GM12892 (cell line): Measurements from ENCODE around the gene STMN3.

Experiments
- POLR2A ChIP-seq: IDR thresholded peaks from 2 replicates; pipeline ENCODE4 v1.6.1; 2011; ENCODE audit warnings: low read depth, low read length, control low read depth
- TAF1 ChIP-seq: IDR thresholded peaks from 2 replicates; pipeline ENCODE4 v1.6.1; 2011; ENCODE audit warnings: low read depth, mild to moderate bottlenecking, control low read depth, low read length, borderline replicate concordance

DNA sequence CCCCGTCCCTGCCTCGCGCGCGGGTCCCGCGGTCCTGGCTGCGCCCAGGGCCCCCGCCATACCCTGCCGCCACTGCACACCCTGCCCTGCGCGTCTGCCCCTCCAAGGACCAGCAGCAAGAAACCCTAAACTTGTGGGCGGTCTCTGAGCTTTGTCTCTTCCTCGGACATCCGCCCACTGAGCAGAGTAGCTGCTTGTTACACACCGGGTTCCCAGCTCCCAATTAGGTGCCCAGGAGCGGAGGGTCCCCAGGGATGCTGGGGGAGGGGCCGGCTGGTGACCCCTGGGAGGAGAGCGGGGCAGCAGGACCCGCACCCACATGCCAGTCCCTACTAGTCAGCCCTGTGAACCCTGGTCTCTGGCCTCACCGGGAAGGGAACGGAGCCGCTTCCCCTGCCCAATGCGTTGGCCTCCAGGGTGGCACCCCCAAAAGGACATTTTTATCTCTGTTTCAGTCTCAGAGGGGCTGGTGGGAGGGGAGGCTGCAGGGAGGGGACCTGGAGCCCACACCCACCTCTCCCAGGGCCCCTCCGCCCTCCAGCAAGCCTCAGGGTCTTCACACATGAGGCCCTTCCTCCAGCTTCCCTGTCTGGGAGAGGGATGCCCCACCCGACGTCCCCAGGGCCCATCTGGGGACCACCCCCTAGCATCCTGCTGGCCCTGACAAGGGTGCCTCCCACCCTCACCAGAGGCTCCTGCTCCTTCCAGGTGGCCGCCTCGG, 10.5 kb downstream of the STMN3 start:
- TF ChIP-seq POLR2A: no peak
- TF ChIP-seq TAF1: no peak
